IMR-90 (cell line): Measurements from ENCODE around the gene FOXP1. TPM values are rescaled to one million over a fixed set of nuclear protein-coding genes. Genes with fewer than 3 reads are reported as not detected.

Experiments
- BHLHE40 ChIP-seq: fragments of 150-350 bp; IDR thresholded peaks from 2 replicates; pipeline ENCODE4 v1.6.1; 2016; ENCODE audit warnings: mild to moderate bottlenecking, low read depth, low read length
- CEBPB ChIP-seq: IDR thresholded peaks from 2 replicates; pipeline ENCODE4 v1.6.1; 2012; ENCODE audit warnings: low read depth, low read length, improper control_type of control experiment
- RFX5 ChIP-seq: IDR thresholded peaks from 2 replicates; pipeline ENCODE4 v1.8.0; 2012; ENCODE audit warnings: low read depth, mild to moderate bottlenecking, low read length, moderate library complexity
- SMC3 ChIP-seq: fragments of 150-350 bp; IDR thresholded peaks from 2 replicates; pipeline ENCODE4 v1.6.1; 2016; ENCODE audit warnings: low read depth, mild to moderate bottlenecking, antibody characterized with exemption, low read length, moderate library complexity
- polyA plus RNA-seq, 3 experiments: library from polyadenylated mRNA; depleted of rRNA; stranded (reverse); fragments of >200 nt; gene quantifications; 2 replicates each; pipeline ENCODE4 v1.2.3, GENCODE V29; 2012; ENCODE audit warnings: low replicate concordance in 1 of 3
- total RNA-seq: library from RNA; depleted of rRNA; stranded (reverse); fragments of >200 nt; gene quantifications from 2 replicates; pipeline ENCODE4 v1.2.3, GENCODE V29; 2012

FOXP1 gene
- total and polyA plus RNA-seq, 2 of the 4 experiments (the other 2 are of a cell fraction), result 37.0 to 132 TPM

DNA sequence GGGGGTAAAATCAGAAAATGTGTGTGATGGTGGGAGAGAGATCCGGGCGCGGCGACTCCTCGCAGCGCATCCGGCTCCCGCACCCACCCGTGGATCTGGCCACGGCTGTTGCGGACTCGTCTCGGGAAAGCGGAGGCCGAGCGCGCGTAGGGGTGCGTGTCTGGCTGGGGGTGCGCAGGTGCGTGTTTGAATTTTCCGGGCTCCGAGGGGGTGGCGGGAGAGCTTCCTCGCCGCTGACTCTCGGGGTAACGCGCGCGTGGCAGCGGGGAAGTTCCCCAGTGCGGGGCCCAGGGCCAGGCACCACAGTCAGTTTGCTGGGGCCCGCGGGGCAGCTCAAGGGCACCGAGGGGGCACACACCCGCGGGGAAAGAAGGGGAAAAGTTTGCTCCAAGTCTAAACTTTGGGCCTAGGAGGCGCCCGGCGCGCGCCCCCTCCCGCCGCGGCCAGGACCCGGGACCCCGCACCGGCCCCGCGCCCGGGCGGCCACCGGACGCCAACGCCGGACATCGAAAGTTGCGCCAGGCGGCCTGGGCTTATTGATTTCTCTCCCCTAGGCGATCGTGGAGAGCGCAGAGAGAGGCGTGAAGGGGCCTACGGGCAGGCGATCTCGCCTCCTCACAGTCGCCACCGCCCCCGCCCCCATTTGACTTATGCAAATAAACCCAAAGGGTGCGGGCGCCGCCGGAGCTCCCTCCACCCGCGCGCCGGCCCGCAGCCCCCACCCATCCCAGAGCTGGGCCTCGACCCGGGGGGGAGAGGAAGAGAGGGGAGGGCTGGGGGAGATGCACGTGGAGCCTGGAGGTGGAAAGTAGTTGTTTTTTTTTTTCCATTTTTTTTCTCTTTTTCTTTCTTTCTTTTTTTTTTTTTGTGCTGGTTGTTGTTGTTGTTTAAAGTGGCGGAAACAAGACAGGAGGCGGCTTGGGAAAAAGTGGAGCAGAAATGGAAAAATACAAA, 639 bp downstream of the FOXP1 start (continued):
- TF ChIP-seq CEBPB, result no peak
- no peak for TF ChIP-seq RFX5
- TF ChIP-seq SMC3, result no peak
- TF ChIP-seq BHLHE40, result no peak
